OCI-LY3 (cell line): Measurements from ENCODE around the gene TUBGCP6.
A peak's percentile ranks its signal among the peaks of the same experiment; 100 is the strongest.

Experiments
- H2AFZ ChIP-seq: fragments of 200-600, 300-600 bp; shearing (Covaris generic); 2 replicates; pipeline ENCODE4 v1.6.0; 2014; ENCODE audit warnings: antibody characterized with exemption, low read depth, low read length
- H3K27ac ChIP-seq: fragments of 200-600, 300-600 bp; sonication (generic); 2 replicates; pipeline ENCODE4 v1.5.1; 2014; ENCODE audit warnings: mild to moderate bottlenecking, low read length, moderate library complexity, mixed read lengths
- H3K27me3 ChIP-seq: fragments of 200-600, 300-600 bp; sonication (generic); 2 replicates; pipeline ENCODE4 v1.6.1; 2014; ENCODE audit warnings: low read depth, low read length, mixed read lengths
- H3K36me3 ChIP-seq: fragments of 200-600, 300-600 bp; sonication (generic); replicated peaks from 2 replicates; pipeline ENCODE3; 2014; ENCODE audit warnings: low read depth, low read length, mixed read lengths
- H3K4me1 ChIP-seq: fragments of 300-600, 200-600 bp; sonication (generic); 2 replicates; pipeline ENCODE4 v1.6.1; 2014; ENCODE audit warnings: low read length, mixed read lengths
- H3K4me2 ChIP-seq: fragments of 200-600, 300-600 bp; sonication (generic); 2 replicates; pipeline ENCODE4 v1.6.1; 2014; ENCODE audit warnings: low read length, mixed read lengths
- H3K4me3 ChIP-seq: fragments of 300-600, 200-600 bp; sonication (generic); 2 replicates; pipeline ENCODE4 v1.5.1; 2014; ENCODE audit warnings: antibody characterized with exemption, mild to moderate bottlenecking, low read length, moderate library complexity
- H3K79me2 ChIP-seq: fragments of 300-600, 200-600 bp; shearing (Covaris generic); 2 replicates; pipeline ENCODE4 v1.6.1; 2014; ENCODE audit warnings: mild to moderate bottlenecking, low read length, mixed read lengths
- H3K9ac ChIP-seq: fragments of 300-600, 200-600 bp; shearing (Covaris generic); 2 replicates; pipeline ENCODE4 v1.6.0; 2014; ENCODE audit warnings: mild to moderate bottlenecking, low read length, moderate library complexity
- H3K9me3 ChIP-seq: fragments of 200-600, 300-600 bp; shearing (Covaris generic); 2 replicates; pipeline ENCODE4 v1.6.1; 2014; ENCODE audit warnings: low read length, mixed read lengths; ENCODE audit not compliant: insufficient read depth
- H4K20me1 ChIP-seq: fragments of 200-600, 300-600 bp; sonication (generic); 2 replicates; pipeline ENCODE4 v1.6.1; 2016; ENCODE audit warnings: low read length, mixed read lengths; ENCODE audit not compliant: insufficient read depth
- CTCF ChIP-seq: fragments of 200-600, 300-600 bp; sonication (generic); IDR thresholded peaks from 2 replicates; pipeline ENCODE4 v1.5.1; 2014; ENCODE audit warnings: antibody characterized with exemption, low read length, low read depth
- EZH2phosphoT487 ChIP-seq: fragments of 200-600 bp; shearing (Covaris generic); IDR thresholded peaks from 2 replicates; pipeline ENCODE4 v1.6.1; 2018; ENCODE audit warnings: antibody characterized with exemption, mixed run types, low read depth

The TUBGCP6 gene

DNA sequence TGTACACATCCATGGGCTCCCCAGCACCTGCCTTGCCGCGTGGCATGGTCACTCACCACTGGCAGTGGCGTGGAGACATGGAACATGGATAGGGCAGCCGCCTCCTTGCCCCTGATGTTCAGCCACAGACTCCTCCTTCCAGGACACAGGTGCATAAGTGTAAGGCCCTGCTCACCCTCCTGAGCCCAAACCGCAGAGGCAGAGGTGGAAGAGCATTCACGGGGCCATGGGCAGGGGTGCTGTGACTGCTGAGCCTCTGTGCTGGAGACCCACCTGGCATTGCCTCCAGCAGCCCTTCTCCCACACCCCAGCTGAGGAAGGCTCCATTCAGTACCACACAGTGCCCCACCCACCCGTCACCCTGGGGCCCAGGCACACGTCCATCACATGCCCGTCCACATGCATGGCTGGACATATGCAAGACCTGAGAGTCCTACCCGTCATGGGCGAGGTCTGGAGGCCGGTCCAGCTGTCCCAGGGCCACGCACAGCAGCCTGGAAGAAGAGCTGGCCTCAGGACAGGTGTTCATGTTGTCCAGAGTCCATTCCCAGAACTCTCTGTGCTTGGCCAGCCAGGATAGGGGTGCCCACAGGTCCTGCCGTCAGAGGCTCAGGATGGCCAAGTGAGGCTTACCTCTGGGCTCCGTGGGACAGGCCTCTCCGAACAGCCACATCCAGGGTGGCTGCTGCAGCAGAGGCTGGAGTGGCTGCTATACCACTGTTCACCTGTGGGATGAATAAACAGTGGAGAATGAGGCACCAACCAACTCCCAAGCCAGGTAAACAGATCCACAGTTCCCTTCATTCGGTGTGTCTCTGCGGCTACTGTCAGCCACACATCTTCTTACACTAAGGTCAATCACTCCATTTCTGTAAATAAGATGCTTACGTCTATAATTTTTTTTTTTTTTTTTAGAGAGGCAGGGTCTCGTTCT, 1.7 kb upstream of the TUBGCP6 start:
- Histone ChIP-seq H3K4me1 (peaks cover 22% of the 10 kb centered on the region), H3K9ac (no peak overlapping the region), H3K79me2 (peaks cover 42% of the 10 kb centered on the region), H3K9me3 (no peaks in the 10 kb centered on the region), H4K20me1 (no peaks in the 10 kb centered on the region), H2AFZ (no peak overlapping the region), H3K27ac (no peak overlapping the region), H3K4me2 (peak overlapping the region; percentile 93; the same call in 1 of the 2 replicates), H3K27me3 (no peaks in the 10 kb centered on the region), H3K4me3 (peak overlapping the region; percentile 91; the same call in 1 of the 2 replicates), H3K36me3 (peaks cover 3% of the 10 kb centered on the region)
- TF ChIP-seq CTCF (no peak), EZH2phosphoT487 (no peak)

DNA sequence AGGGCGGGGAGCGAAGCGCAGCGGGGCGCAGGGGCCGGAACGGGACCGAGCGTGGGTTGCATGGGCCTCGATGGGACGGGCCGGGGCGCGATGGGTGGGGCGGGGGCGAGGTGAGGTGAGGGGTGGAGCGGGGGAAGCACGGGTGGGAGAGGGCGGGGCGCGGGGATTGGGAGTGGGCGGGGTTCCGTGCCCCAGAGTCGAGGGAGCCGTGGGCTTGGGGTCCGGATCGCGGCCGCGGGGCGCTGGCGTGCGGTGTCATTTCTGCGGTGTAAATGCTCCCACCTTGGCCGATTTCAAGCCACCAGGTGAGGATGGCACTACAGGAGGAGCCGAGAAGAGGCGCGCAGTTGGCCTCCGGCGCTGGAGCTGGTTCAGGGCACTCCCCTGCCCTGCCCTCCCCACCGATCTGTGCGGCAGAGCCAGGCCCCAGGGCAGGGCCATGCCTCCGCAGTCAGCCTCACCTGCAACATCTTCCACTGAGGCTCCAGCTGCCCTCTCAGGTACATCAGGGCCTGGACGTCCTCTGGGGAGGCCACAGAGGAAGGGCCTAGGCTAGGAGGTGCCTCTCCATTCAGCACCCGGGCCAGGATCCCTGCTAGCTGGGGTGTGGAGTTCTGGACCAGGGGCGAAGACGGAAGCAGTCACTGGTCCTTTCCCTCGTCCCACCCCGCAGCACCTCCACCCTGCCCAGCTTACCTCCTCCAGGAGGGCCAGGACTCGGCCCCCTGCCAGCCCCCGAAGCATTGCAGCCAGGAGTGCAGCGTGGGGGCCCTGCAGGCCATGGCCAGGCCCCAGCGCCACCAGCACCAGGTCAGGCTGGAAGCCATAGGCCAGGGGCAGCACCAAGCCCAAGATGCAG, 620 bp upstream of the TUBGCP6 start:
- Histone ChIP-seq H3K36me3 (peaks cover 3% of the 10 kb centered on the region), H4K20me1 (no peaks in the 10 kb centered on the region), H3K4me2 (peak overlapping the region; percentile 93), H3K9me3 (no peaks in the 10 kb centered on the region), H2AFZ (no peak overlapping the region), H3K9ac (peak overlapping the region; percentile 82), H3K27ac (peak overlapping the region; percentile 66), H3K27me3 (no peaks in the 10 kb centered on the region), H3K4me3 (peak overlapping the region; percentile 91), H3K79me2 (peaks cover 49% of the 10 kb centered on the region), H3K4me1 (peaks cover 20% of the 10 kb centered on the region)
- TF ChIP-seq EZH2phosphoT487 (no peak), CTCF (no peak)

DNA sequence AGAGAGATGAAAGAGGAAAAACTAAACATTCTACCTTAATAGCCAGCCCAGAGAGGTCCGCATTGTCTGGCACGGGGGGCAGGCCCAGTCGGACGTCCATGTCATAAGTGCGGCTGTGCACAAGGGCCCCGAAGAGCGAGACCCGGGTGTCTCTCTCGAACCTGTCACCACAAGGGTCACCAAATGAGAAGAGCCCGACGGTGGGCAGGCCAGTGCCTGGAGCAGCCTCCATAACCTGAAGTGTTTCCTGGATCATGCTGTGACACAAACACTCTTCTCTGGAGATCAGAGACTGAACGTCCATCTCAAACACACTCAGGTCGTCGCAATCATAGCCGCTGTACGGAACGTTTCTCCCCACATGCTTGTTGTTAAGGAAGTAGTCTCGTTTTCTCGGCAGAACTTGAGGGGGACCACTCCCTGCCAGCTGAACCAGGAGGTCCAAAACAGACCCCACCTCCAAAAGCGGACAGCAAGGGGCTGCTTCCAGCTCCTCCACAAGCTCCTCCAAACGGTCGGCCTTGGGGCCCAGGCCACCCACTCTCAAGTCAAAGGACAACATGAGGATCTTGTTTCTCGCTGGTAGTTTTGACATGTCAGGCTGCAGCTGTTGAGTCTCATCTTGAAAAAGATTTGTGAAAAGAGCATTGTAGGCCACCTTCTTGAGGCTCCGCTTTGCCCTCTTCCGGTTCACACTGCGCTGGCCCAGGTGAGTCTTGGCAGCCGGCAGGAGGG, 971 bp downstream of the TUBGCP6 start:
- H4K20me1 ChIP-seq, result no peaks in the 10 kb centered on the region
- H3K4me3 ChIP-seq, result peak overlapping the region; percentile 91
- TF ChIP-seq EZH2phosphoT487, result no peak
- no peak for TF ChIP-seq CTCF
- H3K9ac ChIP-seq, result peak overlapping the region; percentile 82
- peaks cover 3% of the 10 kb centered on the region for H3K36me3 ChIP-seq
- peak overlapping the region; percentile 99 for H3K4me2 ChIP-seq
- peaks cover 15% of the 10 kb centered on the region for H3K4me1 ChIP-seq
- no peak overlapping the region for H2AFZ ChIP-seq
- H3K27me3 ChIP-seq, result no peaks in the 10 kb centered on the region
- H3K79me2 ChIP-seq, result peaks cover 59% of the 10 kb centered on the region
- H3K27ac ChIP-seq, result peak overlapping the region; percentile 66
- H3K9me3 ChIP-seq, result no peaks in the 10 kb centered on the region
